ENCODE data around the gene TTLL6. TPM values are rescaled to one million over a fixed set of nuclear protein-coding genes. Genes with fewer than 3 reads are reported as not detected.
A peak's percentile ranks its signal among the peaks of the same experiment; 100 is the strongest.
"Not testable (repeated sequence)": the region's sequence is repeated elsewhere in the genome, so short reads cannot be mapped to it uniquely, and the experiment has no call there.

Gene TTLL6
- total and polyA plus RNA-seq, 5 donors from 2014 or later: not detected

GRCh38 chr17:48830840-48831548 lies 14.0 kb upstream of the TTLL6 start, which contains the start of gene CALCOCO2:
TSS of gene CALCOCO2 (plus strand) at chr17:48831035. CDS start at chr17:48841708, 10,673 bp downstream.
- Mint-ChIP-seq H3K27ac (peak within 1 kb of the TSS; percentile 93 to 98 (median 98)), H3K4me1 (peaks cover 19 to 56% (median 40%) of the 10 kb centered on the region in 4 donors), H3K9me3 (no peaks in the 10 kb centered on the region), H3K4me3 (peak within 1 kb of the TSS; percentile 81 to 97 (median 96)), H3K27me3 (no peaks in the 10 kb centered on the region), H3K36me3 (no peaks in the 10 kb centered on the region)
- peaks cover 50% of the 10 kb centered on the region for H3K4me1 ChIP-seq (ENCODE audit: control insufficient read depth, insufficient read depth, low read length, poor library complexity, severe bottlenecking)
- no peaks in the 10 kb centered on the region for H3K27me3 ChIP-seq (ENCODE audit: control insufficient read depth, insufficient read depth, low read length)
- peak within 1 kb of the TSS; percentile 95 for H3K27ac ChIP-seq (ENCODE audit: insufficient read depth, low read length, poor library complexity, severe bottlenecking)
- peak within 1 kb of the TSS; percentile 96 for H3K4me3 ChIP-seq (ENCODE audit: low read depth, low read length)
- no peaks in the 10 kb centered on the region for H3K36me3 ChIP-seq (ENCODE audit: control insufficient read depth, insufficient read depth, low read length)
- DNase-seq: peak; percentile 81 to 94 (median 86)
- H3K9me3 ChIP-seq (ENCODE audit: control insufficient read depth in 2 of 2, low read length in 2 of 2): no peaks in the 10 kb centered on the region
- peak; percentile 91 for ATAC-seq (ENCODE audit: low read depth in 2 of 2)

GRCh38 chr17:48825446-48826381 lies 8.7 kb upstream of the TTLL6 start:
- peak in 1 of 3 donors; percentile 32 for DNase-seq
- Mint-ChIP-seq H3K27me3 (peaks cover 23% of the 10 kb centered on the region), H3K27ac (no peak overlapping the region), H3K9me3 (no peaks in the 10 kb centered on the region), H3K36me3 (no peaks in the 10 kb centered on the region), H3K4me1 (peaks cover under 1 to 7% (median 4%) of the 10 kb centered on the region in 4 donors), H3K4me3 (no peak overlapping the region)
- Histone ChIP-seq H3K4me1 (ENCODE audit: control insufficient read depth, insufficient read depth, low read length, poor library complexity, severe bottlenecking) (peaks cover 4% of the 10 kb centered on the region), H3K36me3 (ENCODE audit: control insufficient read depth, insufficient read depth, low read length) (no peaks in the 10 kb centered on the region), H3K27ac (ENCODE audit: insufficient read depth, low read length, poor library complexity, severe bottlenecking) (no peak overlapping the region), H3K9me3 (ENCODE audit: control insufficient read depth in 2 of 2, low read length in 2 of 2) (no peaks in the 10 kb centered on the region), H3K27me3 (ENCODE audit: control insufficient read depth, insufficient read depth, low read length) (no peaks in the 10 kb centered on the region), H3K4me3 (ENCODE audit: low read depth, low read length) (no peak overlapping the region)
- ATAC-seq (ENCODE audit: low read depth in 2 of 2): no peak

GRCh38 chr17:48820936-48821335 lies 3.9 kb upstream of the TTLL6 start:
- H3K27ac Mint-ChIP-seq; H3K4me3 ChIP-seq (ENCODE audit: low read depth, low read length); H3K9me3 ChIP-seq (ENCODE audit: control insufficient read depth in 2 of 2, low read length in 2 of 2); H3K4me3 Mint-ChIP-seq; H3K36me3 ChIP-seq (ENCODE audit: control insufficient read depth, insufficient read depth, low read length); H3K27ac ChIP-seq (ENCODE audit: insufficient read depth, low read length, poor library complexity, severe bottlenecking); H3K36me3 Mint-ChIP-seq; ATAC-seq (ENCODE audit: low read depth in 2 of 2); DNase-seq; H3K9me3 Mint-ChIP-seq: not testable (repeated sequence)
- Mint-ChIP-seq H3K4me1 (peaks cover 0 to 16% (median 8%) of the 10 kb centered on the region in 4 donors), H3K27me3 (peaks cover 63% of the 10 kb centered on the region)
- Histone ChIP-seq H3K27me3 (ENCODE audit: control insufficient read depth, insufficient read depth, low read length) (peaks cover 22% of the 10 kb centered on the region), H3K4me1 (ENCODE audit: control insufficient read depth, insufficient read depth, low read length, poor library complexity, severe bottlenecking) (peaks cover 15% of the 10 kb centered on the region)

- H3K4me1 Mint-ChIP-seq: peaks cover 0 to 23% (median 8%) of the 10 kb centered on the region in 4 donors
- Histone ChIP-seq H3K9me3 (ENCODE audit: control insufficient read depth in 2 of 2, low read length in 2 of 2) (no peaks in the 10 kb centered on the region), H3K4me3 (ENCODE audit: low read depth, low read length) (no peak overlapping the region), H3K27ac (ENCODE audit: insufficient read depth, low read length, poor library complexity, severe bottlenecking) (no peak overlapping the region), H3K36me3 (ENCODE audit: control insufficient read depth, insufficient read depth, low read length) (no peaks in the 10 kb centered on the region), H3K27me3 (ENCODE audit: control insufficient read depth, insufficient read depth, low read length) (peaks cover 33% of the 10 kb centered on the region), H3K4me1 (ENCODE audit: control insufficient read depth, insufficient read depth, low read length, poor library complexity, severe bottlenecking) (peaks cover 15% of the 10 kb centered on the region)
- peaks cover 71% of the 10 kb centered on the region for H3K27me3 Mint-ChIP-seq
- H3K9me3 Mint-ChIP-seq: peaks cover 0 to 2% (median 0%) of the 10 kb centered on the region in 7 donors
- no peaks in the 10 kb centered on the region for H3K36me3 Mint-ChIP-seq
- no peak overlapping the region for H3K27ac Mint-ChIP-seq
- DNase-seq: no peak
- H3K4me3 Mint-ChIP-seq: peak overlapping the region in 1 of 4 donors; percentile 71
- no peak for ATAC-seq (ENCODE audit: low read depth in 2 of 2)
Observed at GRCh38 chr17:48819466-48819865, 2.4 kb upstream of the TTLL6 start.

- Mint-ChIP-seq H3K4me3 (peak overlapping the region in 1 of 4 donors; percentile 43), H3K27me3 (peaks cover 75% of the 10 kb centered on the region), H3K27ac (no peak overlapping the region)
Observed at GRCh38 chr17:48818361-48818841, 1.4 kb upstream of the TTLL6 start.

GRCh38 chr17:48816438-48816773 lies 623 bp downstream of the TTLL6 start:
- ATAC-seq (ENCODE audit: low read depth in 2 of 2) (no peak), DNase-seq (no peak)
- Mint-ChIP-seq H3K9me3 (peaks cover 0 to 2% (median 0%) of the 10 kb centered on the region in 7 donors), H3K4me1 (peaks cover 0 to 24% (median 8%) of the 10 kb centered on the region in 4 donors), H3K4me3 (peak overlapping the region; percentile 13 to 92 (median 82)), H3K36me3 (no peaks in the 10 kb centered on the region), H3K27me3 (peaks cover 79% of the 10 kb centered on the region), H3K27ac (no peak overlapping the region)
- Histone ChIP-seq H3K27me3 (ENCODE audit: control insufficient read depth, insufficient read depth, low read length) (peaks cover 36% of the 10 kb centered on the region), H3K9me3 (ENCODE audit: control insufficient read depth in 2 of 2, low read length in 2 of 2) (no peaks in the 10 kb centered on the region), H3K4me3 (ENCODE audit: low read depth, low read length) (no peak overlapping the region), H3K4me1 (ENCODE audit: control insufficient read depth, insufficient read depth, low read length, poor library complexity, severe bottlenecking) (peaks cover 15% of the 10 kb centered on the region), H3K27ac (ENCODE audit: insufficient read depth, low read length, poor library complexity, severe bottlenecking) (no peak overlapping the region), H3K36me3 (ENCODE audit: control insufficient read depth, insufficient read depth, low read length) (no peaks in the 10 kb centered on the region)

More at GRCh38 chr17:48818361-48818841, 1.4 kb upstream of the TTLL6 start:
- ATAC-seq (ENCODE audit: low read depth in 2 of 2) (no peak), DNase-seq (no peak)
- Mint-ChIP-seq H3K9me3 (peaks cover 0 to 2% (median 0%) of the 10 kb centered on the region in 7 donors), H3K4me1 (peaks cover 0 to 24% (median 8%) of the 10 kb centered on the region in 4 donors), H3K36me3 (no peaks in the 10 kb centered on the region)
- Histone ChIP-seq H3K27me3 (ENCODE audit: control insufficient read depth, insufficient read depth, low read length) (peaks cover 36% of the 10 kb centered on the region), H3K4me3 (ENCODE audit: low read depth, low read length) (no peak overlapping the region), H3K36me3 (ENCODE audit: control insufficient read depth, insufficient read depth, low read length) (no peaks in the 10 kb centered on the region), H3K9me3 (ENCODE audit: control insufficient read depth in 2 of 2, low read length in 2 of 2) (no peaks in the 10 kb centered on the region), H3K4me1 (ENCODE audit: control insufficient read depth, insufficient read depth, low read length, poor library complexity, severe bottlenecking) (peaks cover 15% of the 10 kb centered on the region), H3K27ac (ENCODE audit: insufficient read depth, low read length, poor library complexity, severe bottlenecking) (no peak overlapping the region)

- Histone ChIP-seq H3K9me3 (ENCODE audit: control insufficient read depth in 2 of 2, low read length in 2 of 2) (no peaks in the 10 kb centered on the region), H3K4me1 (ENCODE audit: control insufficient read depth, insufficient read depth, low read length, poor library complexity, severe bottlenecking) (peaks cover 15% of the 10 kb centered on the region), H3K36me3 (ENCODE audit: control insufficient read depth, insufficient read depth, low read length) (no peaks in the 10 kb centered on the region), H3K27me3 (ENCODE audit: control insufficient read depth, insufficient read depth, low read length) (peaks cover 37% of the 10 kb centered on the region), H3K4me3 (ENCODE audit: low read depth, low read length) (no peak overlapping the region), H3K27ac (ENCODE audit: insufficient read depth, low read length, poor library complexity, severe bottlenecking) (no peak overlapping the region)
- Mint-ChIP-seq H3K4me1 (peaks cover 0 to 24% (median 8%) of the 10 kb centered on the region in 4 donors), H3K27ac (no peak overlapping the region), H3K9me3 (peaks cover 0 to 2% (median 0%) of the 10 kb centered on the region in 7 donors), H3K36me3 (no peaks in the 10 kb centered on the region), H3K27me3 (peaks cover 79% of the 10 kb centered on the region), H3K4me3 (no peak overlapping the region)
- DNase-seq (no peak), ATAC-seq (ENCODE audit: low read depth in 2 of 2) (no peak)
Observed at GRCh38 chr17:48815311-48815710, 1.7 kb downstream of the TTLL6 start.

All from CD4-positive, CD25-positive, alpha-beta regulatory T cell (primary cell).